ENCODE measurements around the gene LLGL1.

Gene LLGL1

GRCh38 chr17:18177722-18178121 lies 47.7 kb upstream of the LLGL1 start:
- Histone ChIP-seq H3K4me3 (ENCODE audit: low read depth, low read length, poor library complexity, severe bottlenecking) (no peak overlapping the region), H3K9me3 (ENCODE audit: low read length) (no peaks in the 10 kb centered on the region), H3K36me3 (ENCODE audit: insufficient read depth, low read length) (no peaks in the 10 kb centered on the region), H3K27ac (ENCODE audit: low read depth, low read length, poor library complexity, severe bottlenecking) (no peak overlapping the region), H3K27me3 (ENCODE audit: insufficient read depth, low read length) (no peaks in the 10 kb centered on the region), H4K20me1 (ENCODE audit: insufficient read depth, low read length) (no peaks in the 10 kb centered on the region), H3K9me2 (ENCODE audit: low read depth, low read length) (no peaks in the 10 kb centered on the region), H2AFZ (ENCODE audit: low read length) (no peak overlapping the region), H3K4me2 (ENCODE audit: low read length) (no peak overlapping the region), H3K4me1 (ENCODE audit: insufficient read depth, low read length, severe bottlenecking) (peaks cover 16% of the 10 kb centered on the region), H3K79me2 (ENCODE audit: insufficient read depth, low read length) (no peaks in the 10 kb centered on the region), H3K9ac (ENCODE audit: low read length) (no peak overlapping the region), H3F3A (ENCODE audit: insufficient read depth, low read length) (no peaks in the 10 kb centered on the region)
- TF ChIP-seq EZH2 (IDR thresholded peaks at IDR 0.05; ENCODE audit: borderline replicate concordance, low read length), result no peak
- TF ChIP-seq, protein P1, sequence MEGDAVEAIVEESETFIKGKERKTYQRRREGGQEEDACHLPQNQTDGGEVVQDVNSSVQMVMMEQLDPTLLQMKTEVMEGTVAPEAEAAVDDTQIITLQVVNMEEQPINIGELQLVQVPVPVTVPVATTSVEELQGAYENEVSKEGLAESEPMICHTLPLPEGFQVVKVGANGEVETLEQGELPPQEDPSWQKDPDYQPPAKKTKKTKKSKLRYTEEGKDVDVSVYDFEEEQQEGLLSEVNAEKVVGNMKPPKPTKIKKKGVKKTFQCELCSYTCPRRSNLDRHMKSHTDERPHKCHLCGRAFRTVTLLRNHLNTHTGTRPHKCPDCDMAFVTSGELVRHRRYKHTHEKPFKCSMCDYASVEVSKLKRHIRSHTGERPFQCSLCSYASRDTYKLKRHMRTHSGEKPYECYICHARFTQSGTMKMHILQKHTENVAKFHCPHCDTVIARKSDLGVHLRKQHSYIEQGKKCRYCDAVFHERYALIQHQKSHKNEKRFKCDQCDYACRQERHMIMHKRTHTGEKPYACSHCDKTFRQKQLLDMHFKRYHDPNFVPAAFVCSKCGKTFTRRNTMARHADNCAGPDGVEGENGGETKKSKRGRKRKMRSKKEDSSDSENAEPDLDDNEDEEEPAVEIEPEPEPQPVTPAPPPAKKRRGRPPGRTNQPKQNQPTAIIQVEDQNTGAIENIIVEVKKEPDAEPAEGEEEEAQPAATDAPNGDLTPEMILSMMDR (IDR thresholded peaks at IDR 0.05; ENCODE audit: low read length), result no peak

DNA sequence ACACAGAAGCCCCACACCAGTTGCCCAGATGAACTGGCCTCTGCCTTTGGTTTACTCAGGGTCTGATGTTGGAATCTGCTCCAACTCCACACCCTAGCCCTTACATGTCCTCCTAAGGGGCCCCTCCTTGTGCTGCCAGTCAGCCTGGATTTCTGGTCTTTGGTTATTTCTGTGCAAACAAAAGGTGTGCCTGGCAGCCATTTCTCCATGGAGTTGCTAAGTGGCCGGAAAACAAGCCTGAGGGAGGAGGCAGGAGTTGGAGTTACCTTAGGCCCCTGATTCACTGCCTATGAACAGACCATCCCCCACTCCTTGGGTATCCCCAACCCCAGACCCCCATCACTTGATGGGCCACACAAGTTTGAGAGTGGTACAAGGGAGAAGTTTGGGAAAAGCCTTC lies 46.2 kb upstream of the LLGL1 start:
- Histone ChIP-seq H3K4me2 (ENCODE audit: low read length) (no peak overlapping the region), H3F3A (ENCODE audit: insufficient read depth, low read length) (no peaks in the 10 kb centered on the region), H3K27me3 (ENCODE audit: insufficient read depth, low read length) (no peaks in the 10 kb centered on the region), H3K9me3 (ENCODE audit: low read length) (no peaks in the 10 kb centered on the region), H4K20me1 (ENCODE audit: insufficient read depth, low read length) (no peaks in the 10 kb centered on the region), H3K36me3 (ENCODE audit: insufficient read depth, low read length) (no peaks in the 10 kb centered on the region), H3K79me2 (ENCODE audit: insufficient read depth, low read length) (no peaks in the 10 kb centered on the region), H3K9me2 (ENCODE audit: low read depth, low read length) (no peaks in the 10 kb centered on the region), H3K4me3 (ENCODE audit: low read depth, low read length, poor library complexity, severe bottlenecking) (no peak overlapping the region), H3K4me1 (ENCODE audit: insufficient read depth, low read length, severe bottlenecking) (peaks cover 18% of the 10 kb centered on the region), H3K9ac (ENCODE audit: low read length) (no peak overlapping the region), H3K27ac (ENCODE audit: low read depth, low read length, poor library complexity, severe bottlenecking) (no peak overlapping the region), H2AFZ (ENCODE audit: low read length) (no peak overlapping the region)
- TF ChIP-seq, protein P1 (IDR thresholded peaks at IDR 0.05; ENCODE audit: low read length), result no peak
- no peak for TF ChIP-seq EZH2 (IDR thresholded peaks at IDR 0.05; ENCODE audit: borderline replicate concordance, low read length)

DNA sequence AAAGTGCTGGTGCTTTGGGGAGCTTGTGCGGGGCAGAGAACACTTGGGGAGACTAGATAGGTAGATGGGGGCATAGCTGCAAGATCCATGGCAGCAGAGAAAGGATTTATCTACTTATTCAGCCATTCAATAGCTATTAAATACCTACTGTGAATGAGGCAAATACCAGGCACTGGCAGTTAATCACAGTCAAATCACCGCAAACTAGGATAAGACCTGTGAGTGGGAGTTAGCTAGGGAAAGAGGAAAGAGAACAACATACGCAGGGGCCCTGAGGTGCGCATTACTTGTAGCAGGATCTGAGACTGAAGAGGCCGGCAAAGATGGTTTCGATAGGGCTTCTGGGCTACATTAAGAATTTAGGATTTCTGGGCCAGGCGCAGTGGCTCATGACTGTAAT lies 45.6 kb upstream of the LLGL1 start:
- no peaks in the 10 kb centered on the region for H3K9me2 ChIP-seq (ENCODE audit: low read depth, low read length)
- H3F3A ChIP-seq (ENCODE audit: insufficient read depth, low read length), result no peaks in the 10 kb centered on the region
- no peak overlapping the region for H3K9ac ChIP-seq (ENCODE audit: low read length)
- H3K9me3 ChIP-seq (ENCODE audit: low read length), result no peaks in the 10 kb centered on the region
- no peak overlapping the region for H3K4me2 ChIP-seq (ENCODE audit: low read length)
- H3K4me3 ChIP-seq (ENCODE audit: low read depth, low read length, poor library complexity, severe bottlenecking), result no peak overlapping the region
- H3K36me3 ChIP-seq (ENCODE audit: insufficient read depth, low read length), result no peaks in the 10 kb centered on the region
- peaks cover 3% of the 10 kb centered on the region for H3K79me2 ChIP-seq (ENCODE audit: insufficient read depth, low read length)
- no peaks in the 10 kb centered on the region for H4K20me1 ChIP-seq (ENCODE audit: insufficient read depth, low read length)
- no peaks in the 10 kb centered on the region for H3K27me3 ChIP-seq (ENCODE audit: insufficient read depth, low read length)
- H3K27ac ChIP-seq (ENCODE audit: low read depth, low read length, poor library complexity, severe bottlenecking), result no peak overlapping the region
- peaks cover 19% of the 10 kb centered on the region for H3K4me1 ChIP-seq (ENCODE audit: insufficient read depth, low read length, severe bottlenecking)
- TF ChIP-seq, protein P1 (IDR thresholded peaks at IDR 0.05; ENCODE audit: low read length), result no peak
- no peak overlapping the region for H2AFZ ChIP-seq (ENCODE audit: low read length)
